GM20431 (cell line): ENCODE data around the gene BMP7.

Source experiments
- in situ Hi-C: fragments of 300-500 bp; cut with MseI, MboI; formaldehyde crosslinking; loops from one replicate; pipeline ENCODE4 v1.15.0; 2020; ENCODE audit warnings: low sequenced_read_pairs; ENCODE audit not compliant: unreplicated experiment

The BMP7 gene

DNA sequence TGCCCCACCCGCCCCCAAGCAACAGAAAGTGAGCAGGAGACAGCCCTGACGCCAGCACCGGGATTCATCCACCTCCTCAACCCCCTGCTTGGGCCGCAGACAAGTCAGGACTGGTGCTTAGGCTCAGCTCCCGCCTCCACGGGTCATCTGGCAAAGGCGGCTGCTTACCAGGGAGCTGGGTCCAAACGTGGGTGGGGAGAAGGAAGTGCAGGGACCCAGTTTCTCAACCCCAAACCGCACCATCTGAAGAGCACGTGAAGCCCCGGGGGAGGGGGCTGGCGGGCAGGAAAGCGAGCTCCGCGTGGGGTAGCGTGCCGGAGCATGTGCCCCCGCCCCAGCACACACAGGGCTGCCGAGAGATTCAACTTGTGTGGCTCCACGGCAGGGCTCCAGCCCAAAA lies 87.2 kb downstream of the BMP7 start:
- in situ Hi-C loops, result no loop called here

DNA sequence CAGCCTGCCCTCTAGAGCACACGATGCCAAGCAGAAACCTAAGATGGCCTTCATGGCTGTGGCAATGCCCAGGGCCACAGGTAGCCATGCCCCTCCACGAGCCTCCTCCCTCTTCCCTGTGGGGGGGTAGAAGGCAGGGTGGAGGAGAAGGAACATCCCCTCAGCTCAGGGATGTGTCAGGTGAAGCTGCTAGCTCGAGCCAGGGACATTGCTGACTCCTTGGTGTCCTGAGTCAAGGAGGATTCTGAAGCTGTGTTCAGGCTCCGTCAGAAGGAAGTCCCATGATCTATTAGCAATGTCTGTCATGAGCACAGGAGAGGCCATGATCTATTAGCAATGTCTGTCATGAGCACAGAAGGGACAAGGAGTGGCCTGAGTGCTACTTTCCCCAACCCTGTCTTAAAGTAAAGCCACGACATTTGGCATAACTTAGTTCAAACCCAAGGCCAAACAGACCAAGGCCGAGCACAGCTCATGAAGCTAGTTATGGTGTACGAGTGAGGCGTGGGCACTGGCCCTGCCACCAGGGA lies 87.8 kb downstream of the BMP7 start:
- in situ Hi-C loops, result no loop called here

- in situ Hi-C loops, result no loop called here
Measured at GRCh38 chr20:57177636-57178280, 88.7 kb downstream of the BMP7 start.

DNA sequence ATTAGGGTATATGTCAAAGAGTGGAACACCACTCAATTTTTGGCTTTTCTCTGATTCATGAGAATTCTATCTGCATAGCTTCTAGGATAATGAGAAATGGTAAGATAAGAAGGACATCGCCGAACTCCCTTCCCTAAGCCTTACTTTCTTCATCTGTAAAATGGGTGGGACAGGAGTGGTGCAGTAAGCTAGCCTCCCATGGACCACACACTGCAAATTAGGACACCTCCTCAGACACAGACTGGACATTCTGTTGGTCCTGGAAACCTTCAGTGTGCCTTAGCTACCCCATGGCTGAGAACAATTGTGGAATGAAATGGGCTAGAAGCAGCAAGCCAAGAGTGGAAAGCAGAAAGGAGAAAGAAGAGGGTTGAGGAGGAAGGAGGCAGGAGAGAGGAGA lies 89.6 kb downstream of the BMP7 start:
- in situ Hi-C loops, result no loop called here

GRCh38 chr20:57175397-57176010 lies 90.9 kb downstream of the BMP7 start:
- in situ Hi-C loops, result no loop called here

DNA sequence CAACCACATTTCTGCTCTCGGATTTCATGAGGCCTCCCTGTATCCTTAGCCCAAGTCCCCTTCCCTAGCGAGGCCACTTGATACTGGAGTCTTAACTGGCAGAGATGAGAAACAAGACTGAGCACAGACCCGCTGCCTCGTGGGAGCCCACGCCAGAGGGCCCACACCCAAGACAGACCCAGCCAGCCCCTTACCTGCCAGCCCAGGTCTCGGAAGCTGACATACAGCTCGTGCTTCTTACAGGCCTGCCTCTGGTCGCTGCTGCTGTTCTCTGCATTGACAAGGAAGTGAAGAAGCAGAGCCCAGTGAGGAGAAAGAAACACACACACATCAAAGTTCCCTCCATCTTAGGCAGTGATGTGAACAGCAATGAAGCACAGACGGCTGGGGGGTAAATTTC lies 91.7 kb downstream of the BMP7 start:
- in situ Hi-C loops, result no loop called here

- in situ Hi-C loops, result no loop called here
Measured at GRCh38 chr20:57173986-57174385, 92.5 kb downstream of the BMP7 start.

- in situ Hi-C loops, result no loop called here
Measured at GRCh38 chr20:57173041-57173440, 93.4 kb downstream of the BMP7 start.

- in situ Hi-C loops, result no loop called here
Measured at GRCh38 chr20:57170343-57170742, 96.1 kb downstream of the BMP7 start.

DNA sequence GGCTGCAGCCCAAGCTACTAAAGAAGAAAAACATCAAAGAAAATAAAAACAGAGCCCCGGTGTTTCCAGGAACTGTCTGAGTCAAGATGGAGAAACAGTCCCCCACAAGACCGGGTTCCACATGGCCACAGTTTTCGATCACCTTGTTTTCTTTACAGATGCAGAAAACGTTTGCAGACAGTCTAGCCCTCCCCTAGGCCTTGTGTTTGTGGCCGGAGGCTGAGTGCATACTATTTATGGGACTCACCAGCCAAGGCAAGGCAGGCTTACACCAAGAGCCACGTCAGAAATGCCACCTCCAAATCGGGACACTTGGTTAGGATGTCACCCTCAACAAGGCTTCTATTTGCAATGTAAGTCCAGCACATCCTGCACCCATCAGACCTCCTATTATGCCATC lies 97.3 kb downstream of the BMP7 start:
- in situ Hi-C loops, result no loop called here

DNA sequence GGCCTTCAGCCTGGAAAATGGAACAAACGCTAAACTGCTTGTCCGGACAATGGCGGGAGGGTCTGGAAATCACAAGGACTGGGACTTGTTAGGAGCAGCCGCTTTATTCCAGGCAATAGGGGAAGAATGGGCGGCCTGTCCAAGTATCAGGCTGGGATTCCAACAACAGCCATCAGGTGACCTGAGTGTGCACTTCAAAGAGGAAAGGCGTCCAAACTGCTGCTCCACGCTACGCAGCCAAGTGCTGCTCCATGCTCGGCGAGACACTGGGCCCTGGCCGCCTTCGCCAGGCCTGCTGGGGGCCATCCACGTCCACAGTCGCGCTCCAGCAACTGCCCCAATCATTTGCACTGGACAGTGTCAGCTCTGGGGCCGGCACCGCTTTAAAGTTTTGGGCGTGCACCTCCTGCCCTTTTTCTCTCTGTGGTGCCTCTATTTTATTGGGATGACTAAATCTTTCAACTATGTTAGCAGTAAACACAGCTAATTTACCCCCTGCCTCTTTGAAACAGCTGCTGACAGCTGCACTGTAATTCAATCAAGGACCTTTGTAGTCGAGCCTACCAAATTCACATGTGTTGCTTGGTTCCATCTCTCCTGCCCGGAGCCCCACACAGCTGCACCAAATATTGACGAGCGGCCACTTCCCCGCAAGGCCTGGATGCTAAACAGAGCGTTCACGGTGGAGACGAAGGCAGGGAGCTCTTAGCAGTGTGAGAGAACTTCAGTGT lies 98.3 kb downstream of the BMP7 start:
- in situ Hi-C loops, result no loop called here

- in situ Hi-C loops, result no loop called here
Measured at GRCh38 chr20:57167292-57167655, 99.2 kb downstream of the BMP7 start.

DNA sequence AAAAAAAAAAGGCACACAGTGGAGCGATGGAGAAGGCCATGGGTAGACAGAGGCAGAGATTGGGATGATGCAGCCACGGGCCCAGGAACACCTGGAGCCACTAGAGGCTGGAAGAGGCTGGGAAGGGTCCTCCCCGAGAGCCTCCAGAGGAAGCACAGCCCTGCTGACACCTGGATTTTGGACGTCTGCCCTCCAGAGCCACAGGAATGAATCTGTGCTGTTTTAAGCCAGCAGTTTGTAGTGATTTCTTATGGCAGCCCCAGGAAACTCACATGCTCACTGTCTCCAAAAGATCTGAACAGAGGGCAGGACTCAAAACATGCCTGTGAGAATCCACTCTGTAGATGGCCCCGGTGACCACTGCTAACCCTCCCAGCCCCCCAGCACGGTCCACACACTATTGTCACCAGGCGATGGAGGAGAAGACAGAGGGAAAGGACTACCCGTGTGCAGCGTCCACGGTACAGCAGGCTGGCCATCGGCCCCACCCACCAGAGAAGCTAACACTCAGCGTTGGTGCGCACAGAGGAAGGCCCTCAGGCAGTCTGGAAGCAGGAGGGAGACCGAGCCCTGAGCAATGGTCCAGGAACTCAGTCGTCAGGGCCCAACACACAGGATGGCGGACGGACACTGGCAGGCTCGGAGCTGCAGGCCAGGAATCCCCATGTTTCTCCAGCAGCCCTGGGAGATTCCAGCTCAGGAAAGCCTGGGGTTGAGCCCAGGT lies 99.7 kb downstream of the BMP7 start:
- in situ Hi-C loops, result no loop called here

DNA sequence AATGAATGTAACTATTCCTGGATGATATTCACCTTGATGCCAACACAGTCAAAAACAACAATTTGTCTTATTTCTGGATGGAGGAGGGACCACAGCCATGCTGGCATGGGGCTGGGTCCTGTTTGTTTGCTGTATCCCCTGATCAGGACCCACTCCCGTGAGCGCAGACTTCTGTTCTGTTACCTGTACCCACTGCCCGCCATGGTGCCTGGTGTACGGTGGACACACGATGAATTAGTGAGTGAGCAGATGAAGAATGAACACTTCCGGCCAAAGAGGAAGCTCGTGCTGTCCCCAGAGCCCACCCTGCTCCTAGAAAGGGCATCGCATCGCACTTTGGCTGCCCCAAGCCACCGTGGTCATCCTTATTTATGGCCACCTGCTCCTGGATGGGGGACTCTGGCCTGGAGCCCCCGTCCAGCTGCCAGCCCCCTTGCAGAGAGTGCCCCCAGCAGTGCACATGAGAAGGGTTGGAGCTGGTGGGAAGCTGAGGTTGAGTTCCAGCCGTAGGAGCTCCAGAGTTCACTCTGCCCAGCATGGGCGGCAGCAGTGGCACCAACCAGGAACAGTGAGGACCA lies 100.9 kb downstream of the BMP7 start:
- in situ Hi-C loops, result no loop called here

DNA sequence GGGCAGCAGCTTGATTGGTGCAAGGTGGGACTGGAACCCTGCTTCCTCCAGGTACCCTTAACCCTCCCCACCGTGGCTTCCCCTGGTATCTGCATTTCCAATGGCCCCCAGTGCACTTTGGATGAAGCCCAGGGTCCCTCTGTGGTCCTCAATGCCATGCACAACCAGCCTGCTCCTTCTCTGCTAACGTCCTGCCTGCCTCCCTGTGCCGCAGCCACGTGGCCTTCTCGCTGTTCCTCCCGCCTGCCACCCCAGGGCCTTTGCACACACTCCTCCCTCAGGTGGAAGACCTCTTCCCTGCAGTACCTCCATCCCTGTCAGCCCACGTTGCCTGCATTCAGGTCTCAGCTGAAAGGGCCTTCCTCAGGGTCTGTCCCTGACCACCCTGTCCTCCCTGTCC lies 101.6 kb downstream of the BMP7 start:
- in situ Hi-C loops, result no loop called here

- in situ Hi-C loops, result no loop called here
Measured at GRCh38 chr20:57163041-57163440, 103.4 kb downstream of the BMP7 start.

- in situ Hi-C loops, result no loop called here
Measured at GRCh38 chr20:57162362-57162652, 104.1 kb downstream of the BMP7 start.

DNA sequence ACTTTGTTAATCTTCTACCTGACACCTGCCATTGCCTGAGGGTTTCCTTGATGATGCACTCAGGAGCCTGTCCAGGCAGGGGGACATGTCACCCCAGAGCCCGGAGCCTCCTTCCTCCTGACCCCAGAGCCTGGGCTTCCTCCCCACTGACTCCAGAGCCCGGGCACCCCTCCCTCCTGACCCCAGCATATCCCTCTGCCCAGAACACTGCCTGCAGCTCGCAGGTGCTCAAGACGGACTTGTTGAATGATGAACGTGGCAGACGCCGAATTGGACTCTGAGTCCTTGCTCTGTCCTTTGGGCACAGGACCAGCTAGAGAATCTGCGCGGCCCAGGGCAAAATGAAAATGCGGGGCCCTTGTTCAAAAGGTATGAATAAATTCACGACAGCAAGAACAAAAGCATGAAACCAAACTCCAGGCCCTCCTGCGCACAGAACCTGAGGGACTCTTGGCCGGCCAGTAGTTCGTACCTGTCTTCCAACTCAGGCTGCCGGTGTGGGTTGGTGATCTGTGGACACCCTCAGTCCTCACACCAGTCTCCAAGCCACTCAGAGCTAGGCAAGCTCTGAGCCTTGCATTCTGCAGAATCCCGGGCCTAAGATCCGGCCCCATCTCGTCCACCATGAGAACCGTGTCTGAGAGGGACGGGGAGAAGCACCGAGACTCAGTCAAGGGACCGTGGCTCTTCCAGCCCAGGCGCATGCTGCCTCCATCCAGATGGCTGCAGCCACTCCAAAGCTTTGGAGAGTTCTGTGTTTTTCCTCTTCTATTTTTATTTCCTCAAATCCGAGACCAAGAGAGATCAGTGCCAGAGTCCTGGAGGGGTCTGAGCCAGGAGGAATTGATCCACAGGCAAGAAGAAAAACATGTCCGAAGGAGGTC lies 104.7 kb downstream of the BMP7 start:
- in situ Hi-C loops, result no loop called here

DNA sequence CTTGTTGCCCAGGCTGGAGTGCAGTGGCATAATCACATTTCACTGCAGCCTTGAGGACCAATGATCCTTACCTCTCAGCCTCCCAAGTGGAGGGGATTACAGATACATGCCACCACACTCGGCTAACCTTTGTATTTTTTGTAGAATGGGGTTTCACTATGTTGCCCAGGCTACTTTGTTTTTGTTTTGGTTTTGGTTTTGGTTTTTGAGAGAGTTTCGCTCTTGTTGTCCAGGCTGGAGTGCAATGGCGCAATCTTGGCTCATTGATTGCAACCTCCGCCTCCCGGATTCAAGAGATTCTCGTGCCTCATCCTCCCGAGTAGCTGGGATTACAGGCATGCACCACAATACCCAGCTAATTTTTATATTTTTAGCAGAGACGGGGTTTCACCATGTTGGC lies 105.5 kb downstream of the BMP7 start:
- in situ Hi-C loops, result no loop called here
